ENCODE data around the gene TPO.
"Not testable (repeated sequence)": the region's sequence is repeated elsewhere in the genome, so short reads cannot be mapped to it uniquely, and the experiment has no call there.

The TPO gene

GRCh38 chr2:1503471-1504310 lies 90.4 kb downstream of the TPO start:
- no peak for DNase-seq (ENCODE audit: low spot score)

DNA sequence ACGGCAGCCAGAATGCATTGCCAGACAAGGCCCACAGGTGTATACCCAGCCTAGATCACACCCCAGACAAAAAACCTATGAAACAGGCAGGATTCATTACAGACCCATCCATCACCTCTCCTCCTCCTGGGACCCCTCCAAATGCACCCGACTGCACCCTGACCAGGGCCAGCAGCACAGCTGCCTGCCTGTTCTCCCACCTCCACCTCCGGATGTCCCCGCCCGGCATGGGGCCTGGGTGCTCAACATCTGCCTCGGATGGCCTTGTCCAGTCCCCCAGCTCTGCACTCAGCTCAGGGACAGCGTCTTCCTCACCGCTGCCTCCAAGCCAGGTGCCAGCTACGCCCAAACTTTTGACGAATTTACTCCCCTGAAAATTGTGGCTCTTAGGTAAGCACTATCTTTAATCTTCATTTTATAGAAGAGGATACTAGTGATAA lies 91.1 kb downstream of the TPO start:
- DNase-seq (ENCODE audit: low spot score), result no peak

DNA sequence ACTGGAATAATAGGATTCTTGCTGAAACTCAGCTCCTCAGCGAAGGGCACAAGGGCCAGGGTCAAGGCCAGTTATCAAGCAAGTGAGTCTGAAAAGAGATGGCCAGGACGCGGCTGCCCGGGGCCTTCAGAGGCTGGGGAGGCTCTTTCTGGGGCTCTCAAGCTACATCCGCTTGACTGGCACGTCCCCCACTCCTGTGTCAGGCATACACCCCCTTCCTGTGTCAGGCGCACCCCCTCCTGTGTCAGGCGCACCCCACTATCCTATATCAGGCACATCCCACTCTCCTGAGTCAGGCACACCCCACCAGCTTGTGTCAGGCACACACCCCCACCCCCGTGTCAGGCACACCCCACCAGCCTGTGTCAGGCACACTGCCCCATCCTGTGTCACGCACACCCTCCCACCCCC lies 91.8 kb downstream of the TPO start:
- no peak for DNase-seq (ENCODE audit: low spot score)

- no peak for DNase-seq (ENCODE audit: low spot score)
Measured at GRCh38 chr2:1509271-1510065, 96.2 kb downstream of the TPO start.

DNA sequence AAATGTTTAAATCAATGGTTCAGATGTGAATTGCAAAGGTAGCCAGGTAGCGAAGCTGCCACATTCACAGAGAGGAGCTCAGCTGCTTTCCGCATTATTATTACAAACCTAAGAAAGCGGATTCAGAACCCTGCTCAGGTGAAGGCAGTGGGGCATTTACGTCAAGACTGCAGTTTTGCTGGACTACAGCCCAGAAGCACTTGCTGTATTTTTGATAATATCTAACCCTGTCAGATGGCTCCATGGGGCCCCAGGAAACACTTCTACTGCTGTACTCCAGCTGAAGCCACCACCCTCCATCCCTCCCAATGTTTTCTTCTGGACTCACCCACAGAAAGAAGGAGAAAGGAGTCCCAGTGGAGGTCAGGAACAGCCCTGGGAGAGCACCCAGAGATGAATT lies 96.9 kb downstream of the TPO start:
- no peak for DNase-seq (ENCODE audit: low spot score)

DNA sequence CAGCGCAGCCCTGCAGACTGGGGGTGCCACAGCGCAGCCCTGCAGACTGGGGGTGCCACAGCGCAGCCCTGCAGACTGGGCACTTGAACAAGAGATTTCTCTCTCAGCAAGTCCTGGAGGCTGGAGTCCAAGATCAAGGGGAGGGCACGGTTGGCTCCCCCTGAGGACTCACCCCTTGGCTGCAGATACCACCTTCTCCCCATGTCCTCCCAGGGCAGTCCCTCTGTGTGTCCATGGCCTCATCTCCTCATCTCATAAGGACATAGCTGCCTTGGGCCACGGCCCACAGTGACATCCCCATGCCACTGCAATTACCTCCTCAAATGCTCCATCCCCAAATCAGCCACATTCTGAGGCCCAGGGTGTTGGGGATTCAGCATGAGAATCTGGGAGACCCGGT lies 98.2 kb downstream of the TPO start:
- DNase-seq (ENCODE audit: low spot score), result no peak

DNA sequence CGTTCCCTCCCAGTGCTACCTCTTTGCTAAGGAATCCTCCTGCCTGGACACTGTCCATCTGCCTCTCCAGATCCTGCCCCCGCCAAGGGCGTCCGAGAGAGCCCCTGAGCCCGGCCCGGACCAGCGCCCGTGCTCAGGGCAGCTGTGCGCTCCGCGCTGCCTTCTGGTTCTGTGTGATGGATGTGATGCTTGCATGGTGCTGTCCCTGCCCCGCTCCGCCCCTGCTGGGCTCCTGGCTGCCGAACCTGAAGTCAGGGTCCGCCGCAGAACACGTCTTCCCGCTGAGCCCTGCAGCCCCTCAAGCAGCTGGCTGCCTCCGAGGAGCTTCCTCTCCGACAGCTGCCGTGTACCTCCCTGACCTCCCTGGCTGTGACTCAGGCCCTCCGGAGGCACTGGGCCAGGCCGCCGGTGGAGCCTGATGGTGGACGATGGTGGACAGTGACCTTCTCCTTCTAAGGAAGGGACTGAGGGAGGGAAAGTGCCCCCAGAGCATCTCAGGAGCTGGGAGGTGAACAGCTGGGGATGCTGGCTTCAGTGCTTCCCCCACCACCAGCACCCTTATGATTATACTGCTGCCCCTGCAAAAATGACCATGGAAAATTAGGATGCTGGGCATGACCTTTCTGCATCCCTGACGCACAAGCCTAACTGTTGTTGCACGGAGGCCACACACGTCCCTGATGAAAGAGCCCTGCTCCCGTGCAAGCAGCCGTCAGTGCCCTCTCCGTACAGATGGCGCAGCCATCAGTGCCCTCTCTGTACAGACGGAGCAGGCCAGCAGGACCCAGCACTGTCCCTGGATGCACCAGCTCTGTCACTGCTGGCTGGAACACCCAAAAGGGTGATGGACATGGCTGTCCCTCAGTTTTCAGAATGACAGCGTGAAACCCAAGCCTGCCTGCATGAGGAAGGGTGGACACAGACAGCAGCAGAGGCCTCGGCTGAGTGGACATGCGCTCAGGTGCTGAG lies 99.3 kb downstream of the TPO start:
- no peak for DNase-seq (ENCODE audit: low spot score)

- no peak for DNase-seq (ENCODE audit: low spot score)
Measured at GRCh38 chr2:1514391-1515072, 101.3 kb downstream of the TPO start.

GRCh38 chr2:1515073-1515430 lies 101.8 kb downstream of the TPO start:
- no peak for DNase-seq (ENCODE audit: low spot score)

DNA sequence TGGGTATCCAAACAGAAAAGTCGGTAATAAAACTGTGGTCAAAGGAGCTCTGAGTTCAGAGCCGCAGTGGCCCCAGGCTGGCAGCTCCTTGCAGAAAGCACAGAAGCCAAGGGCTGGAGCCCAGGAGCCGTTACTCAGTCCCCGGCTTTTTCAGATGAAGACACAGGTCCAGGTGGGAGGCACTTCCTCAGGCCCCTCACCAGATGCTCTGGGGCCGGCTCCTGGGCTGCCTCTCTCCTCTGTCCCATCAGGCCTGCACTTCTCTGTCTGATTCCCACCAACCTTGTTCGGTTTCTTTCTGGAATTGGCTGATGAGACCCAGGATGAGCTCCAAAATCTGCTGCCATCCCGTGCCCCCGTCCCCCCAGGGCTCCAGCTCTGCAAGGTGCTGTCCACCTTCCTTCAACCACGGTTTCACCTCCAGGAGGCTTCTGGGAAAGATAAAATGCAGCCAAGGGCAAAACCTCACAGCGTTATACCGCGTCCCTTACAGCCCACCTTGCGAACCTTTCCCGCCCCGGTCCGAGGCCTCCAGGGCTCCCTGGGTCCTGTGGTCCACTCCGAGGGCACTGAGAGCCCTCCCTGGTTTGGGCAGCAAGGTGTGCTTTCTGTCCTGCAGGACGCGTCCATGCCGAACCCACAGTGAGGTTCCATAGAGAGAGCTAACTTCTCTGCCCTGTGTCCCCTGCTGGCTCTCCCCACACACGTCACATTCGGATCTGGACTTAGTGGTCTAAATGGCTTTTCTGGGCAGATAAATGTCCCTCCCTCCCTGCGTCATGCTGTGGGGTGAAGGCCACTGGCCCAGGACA lies 102.9 kb downstream of the TPO start:
- DNase-seq (ENCODE audit: low spot score), result no peak

DNA sequence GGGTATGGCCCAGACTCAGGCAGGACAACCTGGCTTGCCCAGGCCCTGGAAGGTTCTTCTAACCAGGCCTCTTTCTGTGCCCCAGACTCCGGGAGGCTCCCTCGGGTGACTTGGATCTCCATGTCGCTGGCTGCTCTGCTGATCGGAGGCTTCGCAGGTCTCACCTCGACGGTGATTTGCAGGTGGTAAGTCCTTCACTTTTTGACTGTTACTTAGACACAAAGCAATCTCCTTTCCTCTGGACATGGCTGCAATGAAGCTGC lies 103.5 kb downstream of the TPO start:
- DNase-seq (ENCODE audit: low spot score), result no peak

DNA sequence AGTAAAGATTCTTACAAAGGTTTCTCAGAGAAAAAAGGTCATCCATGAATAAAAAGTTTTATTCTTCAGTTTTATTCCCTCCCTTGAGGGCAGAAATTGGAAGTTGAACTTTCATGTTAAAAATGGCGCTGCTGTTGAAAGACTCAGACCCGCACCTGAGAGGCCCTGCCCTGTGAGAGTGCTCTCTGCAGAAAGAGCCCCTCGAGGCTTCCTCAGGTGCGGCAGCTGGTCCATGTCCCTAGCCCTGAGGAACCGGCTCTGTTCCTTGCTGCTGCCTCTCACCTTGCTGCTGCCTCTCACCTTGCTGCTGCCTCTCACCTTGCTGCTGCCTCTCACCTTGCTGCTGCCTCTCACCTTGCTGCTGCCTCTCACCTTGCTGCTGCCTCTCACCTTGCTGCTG lies 104.0 kb downstream of the TPO start:
- DNase-seq (ENCODE audit: low spot score), result not testable (repeated sequence)

DNA sequence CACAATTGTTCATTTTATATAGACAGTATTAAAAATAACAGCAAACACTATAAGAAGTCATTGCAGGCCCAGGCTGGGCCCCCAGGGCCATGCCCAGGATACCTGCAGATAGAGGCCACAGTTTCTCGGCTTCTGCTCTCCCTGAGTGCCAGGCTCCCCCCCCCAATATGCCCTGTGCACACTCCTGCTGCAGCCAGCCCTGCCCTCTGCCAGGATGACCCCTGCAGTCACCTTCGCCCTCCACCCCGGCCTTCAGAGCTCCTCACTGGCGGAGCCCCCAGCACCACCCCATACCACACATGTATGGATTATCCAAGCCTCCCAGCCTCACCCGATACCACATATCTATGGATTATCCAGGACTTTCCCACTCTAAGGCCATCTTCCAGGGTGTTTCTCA lies 104.5 kb downstream of the TPO start:
- DNase-seq (ENCODE audit: low spot score), result no peak

- no peak for DNase-seq (ENCODE audit: low spot score)
Measured at GRCh38 chr2:1518331-1518803, 105.1 kb downstream of the TPO start.

DNA sequence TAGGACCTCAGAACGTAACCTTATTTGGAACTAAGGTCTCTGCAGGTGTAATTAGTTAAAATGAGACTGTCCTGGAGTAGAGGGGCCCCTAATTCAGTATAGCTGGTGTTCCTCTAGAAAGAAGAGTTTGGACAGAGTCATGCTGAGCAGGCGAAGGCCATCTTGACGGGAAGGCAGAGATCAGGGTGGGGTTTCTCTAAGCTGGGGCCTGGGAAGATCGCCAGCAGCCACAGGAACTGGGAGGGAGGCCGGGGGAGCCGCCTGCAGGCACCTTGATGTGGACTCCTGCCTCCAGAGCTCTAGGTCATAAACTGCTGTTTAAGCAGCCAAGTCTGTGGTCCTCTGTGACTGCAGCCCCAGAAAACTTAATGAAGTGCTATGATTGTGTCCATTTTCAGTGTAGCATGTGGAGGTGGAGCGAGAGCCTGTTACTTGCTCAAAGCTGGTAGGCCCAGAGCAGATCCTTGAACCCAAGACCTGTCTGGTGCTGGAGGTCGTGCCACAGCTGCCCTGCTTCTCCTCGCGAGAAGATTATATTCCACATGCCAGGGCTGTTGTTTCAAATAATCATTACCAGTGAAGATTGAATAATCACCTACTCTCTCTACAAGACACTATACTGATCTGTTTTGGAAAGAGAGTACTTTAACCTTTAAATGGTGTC lies 105.7 kb downstream of the TPO start:
- no peak for DNase-seq (ENCODE audit: low spot score)

DNA sequence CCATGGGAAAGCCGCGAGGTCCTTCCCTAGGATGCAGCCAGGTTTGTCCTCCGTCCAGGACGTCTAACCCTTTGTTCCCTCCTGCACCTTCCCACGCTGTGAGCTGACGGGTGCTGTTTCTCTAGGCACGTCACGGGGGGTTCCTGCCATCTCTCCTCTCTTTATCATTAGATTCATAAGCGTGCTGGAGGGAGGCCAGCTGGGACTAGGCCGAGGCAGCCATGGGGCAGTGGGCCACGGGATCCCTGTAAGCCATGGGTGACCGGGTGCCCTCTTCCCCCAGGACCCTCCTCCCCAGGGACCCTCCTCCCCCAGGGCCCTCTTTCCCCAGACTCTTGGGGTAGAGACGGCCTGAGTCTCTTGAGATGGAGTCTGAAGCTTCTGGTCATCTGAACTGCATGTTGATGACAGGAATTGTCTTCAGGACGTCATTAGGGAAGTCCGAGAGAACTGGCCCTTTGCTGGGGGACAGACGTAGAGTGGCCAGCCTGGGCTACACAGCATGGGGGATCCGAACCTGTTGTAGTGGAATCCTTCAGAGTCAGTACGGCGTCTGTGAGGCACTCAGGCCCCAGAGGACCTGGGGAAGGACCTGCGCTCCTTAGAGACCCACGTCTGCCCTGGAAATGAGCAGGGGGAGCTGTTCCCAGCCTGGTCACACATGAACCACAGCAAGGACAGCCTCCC lies 108.1 kb downstream of the TPO start:
- no peak for DNase-seq (ENCODE audit: low spot score)

- no peak for DNase-seq (ENCODE audit: low spot score)
Measured at GRCh38 chr2:1521878-1522830, 108.9 kb downstream of the TPO start.

DNA sequence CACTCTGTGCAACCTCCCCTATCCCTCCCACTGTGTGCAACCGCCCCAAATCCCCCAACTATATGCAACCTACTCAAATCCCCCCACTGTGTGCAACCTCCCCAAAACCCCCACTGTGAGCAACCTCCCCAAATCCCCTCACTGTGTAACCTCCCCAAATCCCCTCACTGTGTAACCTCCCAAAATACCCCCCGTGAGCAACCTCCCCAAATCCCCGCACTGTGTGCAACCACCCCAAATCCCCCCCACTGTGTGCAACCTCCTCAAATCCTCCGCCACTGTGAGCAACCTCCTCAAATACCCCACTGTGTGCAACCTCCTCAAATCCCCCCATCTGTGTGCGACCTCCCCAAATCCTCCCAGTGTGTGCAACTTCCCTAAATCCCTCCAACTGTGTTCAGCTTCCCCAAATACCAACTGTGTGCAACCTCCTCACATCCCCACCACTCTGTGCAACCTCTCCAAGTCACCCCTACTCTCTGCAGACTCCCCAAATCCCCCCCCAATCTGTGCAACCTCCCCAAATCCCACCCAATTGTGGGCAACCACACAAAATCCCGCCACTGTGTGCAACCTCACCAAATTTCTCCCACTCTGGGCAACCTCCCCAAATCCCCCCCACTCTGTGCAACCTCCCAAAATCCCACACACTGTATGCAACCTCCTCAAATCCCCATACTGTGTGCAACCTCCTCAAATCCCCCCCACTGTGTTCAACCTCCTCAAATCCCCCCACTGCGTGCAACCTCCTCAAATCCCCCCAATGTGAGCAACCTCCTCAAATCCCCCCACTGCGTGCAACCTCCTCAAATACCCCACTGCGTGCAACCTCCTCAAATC lies 114.1 kb downstream of the TPO start:
- no peak for DNase-seq (ENCODE audit: low spot score)
